ENCODE measurements around the gene MYL3.
A peak's percentile ranks its signal among the peaks of the same experiment; 100 is the strongest.

The MYL3 gene

GRCh38 chr3:46843508-46843907, 19.7 kb downstream of the MYL3 start:
- Mint-ChIP-seq H3K4me1 (peaks cover 12% of the 10 kb centered on the region), H3K9me3 (peaks cover 42% of the 10 kb centered on the region), H3K4me3 (peak overlapping the region in 1 of 3 experiments; percentile 49), H3K27me3 (ENCODE audit: low read depth) (no peaks in the 10 kb centered on the region), H3K36me3 (ENCODE audit: low read depth) (peaks cover 33% of the 10 kb centered on the region), H3K27ac (peak overlapping the region in 1 of 3 experiments; percentile 56)
- no peak for TF ChIP-seq CTCF (IDR thresholded peaks at IDR 0.05; ENCODE audit: unreplicated experiment in 3 of 3)

DNA sequence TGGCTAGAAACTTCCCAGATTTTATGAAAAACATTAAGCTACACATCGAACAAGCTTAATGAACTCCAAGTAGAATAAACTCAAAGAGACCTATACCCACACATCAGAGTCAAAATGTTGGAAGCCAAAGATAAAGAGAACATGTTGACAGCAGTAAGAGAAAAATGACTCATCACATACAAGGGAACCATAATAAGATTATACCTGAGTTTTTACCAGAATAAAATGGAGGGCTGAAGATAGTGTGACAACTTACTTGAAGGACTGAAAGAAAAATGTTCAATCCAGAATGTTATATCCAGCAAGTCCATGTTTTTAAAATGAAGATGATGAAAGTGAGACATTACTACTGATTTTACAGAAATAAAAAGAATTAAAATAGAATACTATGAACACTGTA, 22.8 kb downstream of the MYL3 start:
- Mint-ChIP-seq H3K36me3 (ENCODE audit: low read depth) (peaks cover 49% of the 10 kb centered on the region), H3K4me1 (no peaks in the 10 kb centered on the region), H3K9me3 (peaks cover 53% of the 10 kb centered on the region), H3K27ac (no peak overlapping the region), H3K27me3 (ENCODE audit: low read depth) (no peaks in the 10 kb centered on the region), H3K4me3 (no peak overlapping the region)
- no peak for TF ChIP-seq CTCF (IDR thresholded peaks at IDR 0.05; ENCODE audit: unreplicated experiment in 3 of 3)

- TF ChIP-seq CTCF (IDR thresholded peaks at IDR 0.05; ENCODE audit: unreplicated experiment in 3 of 3): no peak
- Mint-ChIP-seq H3K27me3 (ENCODE audit: low read depth) (no peaks in the 10 kb centered on the region), H3K27ac (no peak overlapping the region), H3K9me3 (peaks cover 48% of the 10 kb centered on the region), H3K36me3 (ENCODE audit: low read depth) (peaks cover 45% of the 10 kb centered on the region), H3K4me1 (no peaks in the 10 kb centered on the region), H3K4me3 (no peak overlapping the region)
Measured at GRCh38 chr3:46838301-46838700, 24.9 kb downstream of the MYL3 start.

DNA sequence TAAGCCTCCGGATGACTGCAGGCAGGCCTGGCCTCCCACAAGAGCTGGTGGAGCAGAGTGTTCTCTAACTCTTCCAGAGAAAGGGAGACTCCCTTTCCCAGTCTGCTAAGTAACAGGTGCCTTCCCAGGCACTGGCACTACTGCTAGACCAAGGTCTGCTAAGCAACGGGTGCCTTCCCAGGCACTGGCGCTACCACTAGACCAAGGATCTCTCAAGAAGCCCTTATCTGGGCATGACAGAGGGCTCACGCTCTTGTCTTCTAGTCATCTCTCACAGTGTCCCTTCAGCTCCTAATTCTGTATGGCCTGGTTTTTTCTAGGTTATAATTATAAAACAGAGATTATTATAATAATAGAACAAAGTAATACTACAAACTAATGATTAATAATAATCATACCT, 27.8 kb downstream of the MYL3 start:
- no peak overlapping the region for H3K4me3 Mint-ChIP-seq
- H3K27me3 Mint-ChIP-seq (ENCODE audit: low read depth): no peaks in the 10 kb centered on the region
- no peaks in the 10 kb centered on the region for H3K4me1 Mint-ChIP-seq
- H3K9me3 Mint-ChIP-seq: peaks cover 25% of the 10 kb centered on the region
- H3K36me3 Mint-ChIP-seq (ENCODE audit: low read depth): peaks cover 27% of the 10 kb centered on the region
- H3K27ac Mint-ChIP-seq: no peak overlapping the region
- no peak for TF ChIP-seq CTCF (IDR thresholded peaks at IDR 0.05; ENCODE audit: unreplicated experiment in 3 of 3)

GRCh38 chr3:46835054-46835453, 28.2 kb downstream of the MYL3 start:
- Mint-ChIP-seq H3K27ac (no peak overlapping the region), H3K4me3 (no peak overlapping the region), H3K36me3 (ENCODE audit: low read depth) (peaks cover 24% of the 10 kb centered on the region), H3K4me1 (no peaks in the 10 kb centered on the region), H3K9me3 (peaks cover 21% of the 10 kb centered on the region), H3K27me3 (ENCODE audit: low read depth) (peaks cover under 1% of the 10 kb centered on the region)
- no peak for TF ChIP-seq CTCF (IDR thresholded peaks at IDR 0.05; ENCODE audit: unreplicated experiment in 3 of 3)
